H1 (cell line): ENCODE results near the gene MBD3.

Experiments used
- SUZ12 ChIP-seq: fragments of 200-600 bp; sonication (generic); IDR thresholded peaks from 2 replicates; pipeline ENCODE4 v1.6.1; 2012; ENCODE audit warnings: mild to moderate bottlenecking, inconsistent platforms, low read length, moderate library complexity, mixed read lengths
- TF ChIP-seq, protein P1 (sequence below): fragments of 300-600 bp; sonication (generic); IDR thresholded peaks from 2 replicates; pipeline ENCODE4 v1.7.1; 2012; ENCODE audit warnings: low read length, moderate library complexity, mild to moderate bottlenecking, inconsistent platforms; ENCODE audit not compliant: insufficient replicate concordance

DNA sequence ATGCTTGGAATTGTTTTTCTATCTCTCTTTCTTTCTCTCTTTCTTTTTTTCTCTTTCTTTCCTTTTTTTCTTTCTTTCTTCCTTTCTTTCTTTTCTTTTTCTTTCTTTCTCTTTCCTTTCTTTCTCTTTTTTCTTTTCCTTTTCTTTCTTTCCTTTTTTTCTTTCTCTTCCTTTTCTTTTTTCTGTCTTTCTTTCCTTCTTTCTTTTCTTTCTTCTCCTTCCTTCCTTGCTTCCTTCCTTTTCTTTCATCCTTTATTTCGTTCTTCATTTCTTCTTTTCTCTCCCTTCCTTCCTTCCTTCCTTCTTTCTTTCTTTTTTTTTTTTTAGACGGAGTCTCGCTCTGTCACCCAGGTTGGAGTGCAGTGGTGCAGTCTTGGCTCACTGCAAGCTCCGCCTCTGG lies 22.7 kb downstream of the MBD3 start:
- no peak for TF ChIP-seq SUZ12
- TF ChIP-seq, protein P1, sequence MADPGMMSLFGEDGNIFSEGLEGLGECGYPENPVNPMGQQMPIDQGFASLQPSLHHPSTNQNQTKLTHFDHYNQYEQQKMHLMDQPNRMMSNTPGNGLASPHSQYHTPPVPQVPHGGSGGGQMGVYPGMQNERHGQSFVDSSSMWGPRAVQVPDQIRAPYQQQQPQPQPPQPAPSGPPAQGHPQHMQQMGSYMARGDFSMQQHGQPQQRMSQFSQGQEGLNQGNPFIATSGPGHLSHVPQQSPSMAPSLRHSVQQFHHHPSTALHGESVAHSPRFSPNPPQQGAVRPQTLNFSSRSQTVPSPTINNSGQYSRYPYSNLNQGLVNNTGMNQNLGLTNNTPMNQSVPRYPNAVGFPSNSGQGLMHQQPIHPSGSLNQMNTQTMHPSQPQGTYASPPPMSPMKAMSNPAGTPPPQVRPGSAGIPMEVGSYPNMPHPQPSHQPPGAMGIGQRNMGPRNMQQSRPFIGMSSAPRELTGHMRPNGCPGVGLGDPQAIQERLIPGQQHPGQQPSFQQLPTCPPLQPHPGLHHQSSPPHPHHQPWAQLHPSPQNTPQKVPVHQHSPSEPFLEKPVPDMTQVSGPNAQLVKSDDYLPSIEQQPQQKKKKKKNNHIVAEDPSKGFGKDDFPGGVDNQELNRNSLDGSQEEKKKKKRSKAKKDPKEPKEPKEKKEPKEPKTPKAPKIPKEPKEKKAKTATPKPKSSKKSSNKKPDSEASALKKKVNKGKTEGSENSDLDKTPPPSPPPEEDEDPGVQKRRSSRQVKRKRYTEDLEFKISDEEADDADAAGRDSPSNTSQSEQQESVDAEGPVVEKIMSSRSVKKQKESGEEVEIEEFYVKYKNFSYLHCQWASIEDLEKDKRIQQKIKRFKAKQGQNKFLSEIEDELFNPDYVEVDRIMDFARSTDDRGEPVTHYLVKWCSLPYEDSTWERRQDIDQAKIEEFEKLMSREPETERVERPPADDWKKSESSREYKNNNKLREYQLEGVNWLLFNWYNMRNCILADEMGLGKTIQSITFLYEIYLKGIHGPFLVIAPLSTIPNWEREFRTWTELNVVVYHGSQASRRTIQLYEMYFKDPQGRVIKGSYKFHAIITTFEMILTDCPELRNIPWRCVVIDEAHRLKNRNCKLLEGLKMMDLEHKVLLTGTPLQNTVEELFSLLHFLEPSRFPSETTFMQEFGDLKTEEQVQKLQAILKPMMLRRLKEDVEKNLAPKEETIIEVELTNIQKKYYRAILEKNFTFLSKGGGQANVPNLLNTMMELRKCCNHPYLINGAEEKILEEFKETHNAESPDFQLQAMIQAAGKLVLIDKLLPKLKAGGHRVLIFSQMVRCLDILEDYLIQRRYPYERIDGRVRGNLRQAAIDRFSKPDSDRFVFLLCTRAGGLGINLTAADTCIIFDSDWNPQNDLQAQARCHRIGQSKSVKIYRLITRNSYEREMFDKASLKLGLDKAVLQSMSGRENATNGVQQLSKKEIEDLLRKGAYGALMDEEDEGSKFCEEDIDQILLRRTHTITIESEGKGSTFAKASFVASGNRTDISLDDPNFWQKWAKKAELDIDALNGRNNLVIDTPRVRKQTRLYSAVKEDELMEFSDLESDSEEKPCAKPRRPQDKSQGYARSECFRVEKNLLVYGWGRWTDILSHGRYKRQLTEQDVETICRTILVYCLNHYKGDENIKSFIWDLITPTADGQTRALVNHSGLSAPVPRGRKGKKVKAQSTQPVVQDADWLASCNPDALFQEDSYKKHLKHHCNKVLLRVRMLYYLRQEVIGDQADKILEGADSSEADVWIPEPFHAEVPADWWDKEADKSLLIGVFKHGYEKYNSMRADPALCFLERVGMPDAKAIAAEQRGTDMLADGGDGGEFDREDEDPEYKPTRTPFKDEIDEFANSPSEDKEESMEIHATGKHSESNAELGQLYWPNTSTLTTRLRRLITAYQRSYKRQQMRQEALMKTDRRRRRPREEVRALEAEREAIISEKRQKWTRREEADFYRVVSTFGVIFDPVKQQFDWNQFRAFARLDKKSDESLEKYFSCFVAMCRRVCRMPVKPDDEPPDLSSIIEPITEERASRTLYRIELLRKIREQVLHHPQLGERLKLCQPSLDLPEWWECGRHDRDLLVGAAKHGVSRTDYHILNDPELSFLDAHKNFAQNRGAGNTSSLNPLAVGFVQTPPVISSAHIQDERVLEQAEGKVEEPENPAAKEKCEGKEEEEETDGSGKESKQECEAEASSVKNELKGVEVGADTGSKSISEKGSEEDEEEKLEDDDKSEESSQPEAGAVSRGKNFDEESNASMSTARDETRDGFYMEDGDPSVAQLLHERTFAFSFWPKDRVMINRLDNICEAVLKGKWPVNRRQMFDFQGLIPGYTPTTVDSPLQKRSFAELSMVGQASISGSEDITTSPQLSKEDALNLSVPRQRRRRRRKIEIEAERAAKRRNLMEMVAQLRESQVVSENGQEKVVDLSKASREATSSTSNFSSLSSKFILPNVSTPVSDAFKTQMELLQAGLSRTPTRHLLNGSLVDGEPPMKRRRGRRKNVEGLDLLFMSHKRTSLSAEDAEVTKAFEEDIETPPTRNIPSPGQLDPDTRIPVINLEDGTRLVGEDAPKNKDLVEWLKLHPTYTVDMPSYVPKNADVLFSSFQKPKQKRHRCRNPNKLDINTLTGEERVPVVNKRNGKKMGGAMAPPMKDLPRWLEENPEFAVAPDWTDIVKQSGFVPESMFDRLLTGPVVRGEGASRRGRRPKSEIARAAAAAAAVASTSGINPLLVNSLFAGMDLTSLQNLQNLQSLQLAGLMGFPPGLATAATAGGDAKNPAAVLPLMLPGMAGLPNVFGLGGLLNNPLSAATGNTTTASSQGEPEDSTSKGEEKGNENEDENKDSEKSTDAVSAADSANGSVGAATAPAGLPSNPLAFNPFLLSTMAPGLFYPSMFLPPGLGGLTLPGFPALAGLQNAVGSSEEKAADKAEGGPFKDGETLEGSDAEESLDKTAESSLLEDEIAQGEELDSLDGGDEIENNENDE: no peak
